ENCODE results near the gene GPR3. TPM values are rescaled to one million over a fixed set of nuclear protein-coding genes. Genes with fewer than 3 reads are reported as not detected.

GPR3 gene
- total RNA-seq, 4 donors from 2014 or later, result 0.55 to 1.9 TPM; not detected in 2

DNA sequence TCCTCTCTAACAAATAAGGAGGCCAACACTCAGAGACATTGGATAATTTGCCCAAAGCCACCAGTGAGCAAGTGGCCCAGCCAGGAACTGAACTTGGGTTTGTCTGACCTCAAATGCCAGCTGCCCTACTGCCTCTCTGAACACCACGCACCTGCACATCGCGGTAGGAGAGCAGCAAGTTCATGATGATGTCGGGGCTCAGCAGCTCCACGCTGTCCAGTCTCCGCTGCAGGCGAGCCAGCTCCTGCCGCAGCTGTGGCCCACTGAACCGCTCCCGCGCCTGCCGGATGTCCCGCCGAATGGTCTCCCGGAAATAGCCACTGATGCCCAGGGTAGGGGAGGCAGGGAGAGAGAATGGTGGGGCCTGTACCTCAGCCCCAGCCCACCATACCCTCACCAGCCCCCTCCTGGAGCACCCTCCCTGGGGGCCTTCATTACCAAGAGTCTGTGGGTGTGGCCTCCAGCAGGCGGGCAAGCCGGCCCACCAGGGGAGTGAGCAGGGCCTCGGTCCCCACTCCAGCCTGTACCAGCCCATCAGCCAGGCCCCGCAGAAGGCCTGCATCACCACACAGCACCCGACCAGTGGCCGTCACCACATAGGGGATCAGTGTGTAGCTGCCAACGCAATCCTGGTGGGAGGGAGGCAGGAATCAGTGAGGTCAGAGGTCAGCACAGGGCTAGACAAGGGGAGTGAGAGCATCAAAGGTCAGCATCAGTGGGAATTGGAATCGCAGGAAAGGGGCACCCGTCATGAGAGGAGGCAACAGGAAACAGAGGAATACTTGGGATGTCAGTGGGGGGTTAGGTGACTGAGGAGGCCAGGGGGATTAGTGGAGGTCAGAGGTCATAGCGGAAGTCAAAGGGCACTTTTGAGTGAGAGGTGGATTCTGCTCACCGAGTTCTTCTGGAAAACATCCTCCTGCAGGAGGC, 28.4 kb upstream of the GPR3 start:
- no peaks in the 10 kb centered on the region for H3K27me3 ChIP-seq
- no peak for DNase-seq
- TF ChIP-seq POLR2A (IDR thresholded peaks at IDR 0.05) (no peak), CTCF (IDR thresholded peaks at IDR 0.05) (no peak)
- intact Hi-C loops (cut with DNase I; ENCODE audit: low total_unique reads), result no loop called here
- H3K4me3 ChIP-seq, result no peak overlapping the region
- H3K9me3 ChIP-seq, result no peaks in the 10 kb centered on the region
- peak overlapping the region in 1 of 2 donors; percentile 96 for H3K27ac ChIP-seq
- H3K36me3 ChIP-seq, result no peaks in the 10 kb centered on the region
- peaks cover 10 to 22% of the 10 kb centered on the region in 2 donors for H3K4me1 ChIP-seq

GRCh38 chr1:27364696-27365371, 27.6 kb upstream of the GPR3 start:
- Histone ChIP-seq H3K27ac (peak overlapping the region; percentile 96), H3K27me3 (no peaks in the 10 kb centered on the region), H3K9me3 (no peaks in the 10 kb centered on the region), H3K36me3 (no peaks in the 10 kb centered on the region), H3K4me1 (peaks cover 10 to 22% of the 10 kb centered on the region in 2 donors), H3K4me3 (peak overlapping the region; percentile 59 to 64)
- no peak for DNase-seq
- intact Hi-C loops (cut with DNase I; ENCODE audit: low total_unique reads), result no loop called here
- TF ChIP-seq CTCF (IDR thresholded peaks at IDR 0.05), result no peak

DNA sequence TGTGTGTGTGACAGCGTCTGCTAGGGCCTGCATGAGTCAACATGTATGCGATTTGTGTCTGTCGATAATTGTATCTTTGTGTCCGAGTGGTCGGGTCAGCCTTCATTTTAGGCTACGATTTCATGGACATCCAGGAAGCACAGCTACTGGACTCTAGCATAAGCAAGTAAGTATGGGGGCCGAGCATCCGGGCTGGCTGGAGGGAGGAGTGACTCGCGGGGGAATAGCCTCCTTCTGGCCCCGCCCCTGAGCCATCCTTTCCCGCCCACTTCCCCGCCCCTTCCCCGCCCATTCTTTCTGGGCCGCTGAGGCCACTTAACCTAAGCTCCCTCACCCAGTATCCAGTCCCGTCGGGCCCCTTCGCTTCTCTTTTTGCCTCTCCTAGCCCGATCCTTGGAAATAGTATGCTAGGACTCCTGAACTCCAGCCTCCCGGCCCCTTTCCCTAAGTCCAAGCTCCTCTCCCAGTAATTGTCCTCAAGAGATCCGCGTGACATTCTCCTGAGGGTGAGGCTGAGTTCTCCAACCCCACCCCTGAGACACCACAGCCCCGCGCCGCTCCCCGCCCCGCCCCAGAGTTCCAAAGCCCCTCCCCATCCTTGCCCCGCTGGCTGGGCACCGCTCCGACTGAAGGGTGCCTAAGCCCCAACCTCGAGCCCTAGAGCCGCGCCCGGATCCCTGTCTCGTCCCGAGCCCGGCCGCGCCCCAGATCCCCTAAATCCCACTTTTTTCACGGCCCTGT, 26.9 kb upstream of the GPR3 start:
- H3K4me1 ChIP-seq, result peaks cover 10 to 22% of the 10 kb centered on the region in 2 donors
- H3K36me3 ChIP-seq, result no peaks in the 10 kb centered on the region
- intact Hi-C loops (cut with DNase I; ENCODE audit: low total_unique reads), result no loop called here
- H3K27me3 ChIP-seq, result no peaks in the 10 kb centered on the region
- H3K4me3 ChIP-seq, result peak overlapping the region; percentile 59 to 64
- H3K27ac ChIP-seq, result peak overlapping the region; percentile 96
- TF ChIP-seq POLR2A (IDR thresholded peaks at IDR 0.05) (peak; percentile 62 to 68), CTCF (IDR thresholded peaks at IDR 0.05) (peak in 1 of 4 experiments; percentile 6)
- no peaks in the 10 kb centered on the region for H3K9me3 ChIP-seq
- DNase-seq, result peak; percentile 91 to 94

- peak; percentile 86 to 88 for DNase-seq
- no peaks in the 10 kb centered on the region for H3K27me3 ChIP-seq
- H3K36me3 ChIP-seq, result no peaks in the 10 kb centered on the region
- intact Hi-C loops (cut with DNase I; ENCODE audit: low total_unique reads), result no loop called here
- H3K27ac ChIP-seq, result peak overlapping the region; percentile 96
- H3K9me3 ChIP-seq, result no peaks in the 10 kb centered on the region
- peak overlapping the region; percentile 59 to 64 for H3K4me3 ChIP-seq
- TF ChIP-seq POLR2A (IDR thresholded peaks at IDR 0.05) (peak; percentile 15 to 57), CTCF (IDR thresholded peaks at IDR 0.05) (no peak)
- H3K4me1 ChIP-seq, result peaks cover 10 to 22% of the 10 kb centered on the region in 2 donors
These were observed 26.4 kb upstream of the GPR3 start for GRCh38 chr1:27366113-27366410.
